Head of caudate nucleus (tissue), 42 donors: ENCODE results near the gene STAB1.

Experiments
- DNase-seq, 42 donors: peaks; one replicate each; pipeline versions ENCODE4 v3.0.0 to v3.0.0-alpha.2; 2020 to 2021; ENCODE audit warnings: mixed read lengths in 7 of 42
- intact Hi-C: fragments of 100-400 bp; cut with DNase I; formaldehyde crosslinking; loops from one replicate; pipeline ENCODE4 v1.15.0; 2022

Gene STAB1

GRCh38 chr3:52481819-52482521 is 13.2 kb upstream of the STAB1 start:
- no peak for DNase-seq
- intact Hi-C loops, result no loop called here

GRCh38 chr3:52483081-52483480 is 12.1 kb upstream of the STAB1 start:
- no peak for DNase-seq
- intact Hi-C loops, result no loop called here

DNA sequence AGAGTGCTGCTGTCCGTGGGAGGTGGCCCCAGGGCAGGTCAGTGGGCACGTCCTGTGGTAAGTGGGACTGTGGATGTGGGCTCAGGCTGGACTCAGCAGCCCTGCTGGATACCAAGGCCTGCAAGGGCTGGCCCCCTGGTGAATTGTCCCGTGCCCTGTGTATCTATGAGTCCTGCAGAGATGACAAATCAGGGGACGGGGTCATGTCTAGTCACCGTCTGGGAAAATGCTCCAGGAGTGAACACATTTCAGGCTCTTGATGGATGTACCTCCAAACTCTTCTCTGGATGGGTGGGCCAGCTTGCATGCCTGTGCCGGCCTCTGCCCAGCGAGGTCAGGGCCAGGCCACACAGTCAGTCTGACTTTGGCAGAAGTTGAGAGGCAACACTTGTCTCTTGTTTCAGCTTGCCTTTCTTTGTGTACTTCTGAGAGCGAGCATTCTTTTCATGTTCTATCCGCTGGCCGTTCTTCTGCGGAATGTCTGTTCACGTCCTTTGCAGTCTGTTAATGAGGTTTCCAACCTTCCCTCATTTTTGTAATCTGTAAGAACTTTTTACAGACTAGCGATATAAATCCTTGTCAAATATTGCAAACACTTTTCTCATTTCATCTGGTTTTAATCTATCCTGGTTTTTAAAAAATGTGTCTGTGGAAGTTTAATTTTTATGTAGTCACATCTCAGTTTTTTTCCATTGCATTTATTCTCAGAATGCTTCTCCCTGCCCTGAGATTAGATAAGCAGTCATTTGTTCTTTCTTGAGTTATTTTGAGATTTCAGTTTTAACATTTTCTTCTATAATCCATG is 11.4 kb upstream of the STAB1 start:
- DNase-seq, result peak in 2 of 42 donors; percentile 19 to 37
- intact Hi-C loops, result no loop called here

DNA sequence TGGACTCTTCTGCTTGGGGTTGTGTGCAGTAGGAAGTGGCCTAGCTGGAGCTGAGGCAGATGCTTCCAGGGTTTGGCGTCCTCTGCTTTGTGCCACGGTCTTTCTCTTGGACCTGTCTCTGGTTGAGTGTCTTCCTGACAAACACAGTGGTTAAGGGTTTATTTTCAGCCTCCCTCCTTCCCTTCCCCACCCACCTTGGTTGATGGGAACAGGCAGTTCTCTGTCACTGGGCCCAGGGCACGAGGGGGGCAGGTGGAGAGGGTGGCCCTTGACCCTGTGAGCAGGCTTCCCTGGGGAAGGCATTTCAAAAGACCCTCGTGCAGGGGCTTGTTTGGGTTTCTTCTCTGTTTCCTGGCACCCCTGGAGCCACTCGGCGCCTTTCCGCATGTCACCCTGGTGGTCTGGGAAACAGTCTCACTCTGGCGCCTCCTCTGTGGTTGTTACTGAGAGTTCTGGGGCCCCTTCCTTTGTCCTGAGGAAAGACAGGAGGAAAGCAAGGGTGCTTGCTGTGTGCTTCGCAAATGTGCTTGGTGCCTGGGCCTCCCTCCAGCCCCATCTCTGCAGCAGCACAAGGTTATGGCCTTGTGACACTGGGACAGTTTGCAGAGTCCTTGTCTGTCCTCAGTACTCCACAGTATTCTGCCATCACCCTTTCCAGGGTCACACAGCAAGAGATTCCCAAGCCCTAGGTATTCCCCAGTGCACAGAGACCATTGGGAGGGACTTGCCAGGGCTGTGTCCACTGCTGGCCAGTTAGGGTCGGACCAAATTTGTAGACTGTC is 10.3 kb upstream of the STAB1 start:
- intact Hi-C loops, result no loop called here
- peak in 1 of 42 donors; percentile 39 for DNase-seq

DNA sequence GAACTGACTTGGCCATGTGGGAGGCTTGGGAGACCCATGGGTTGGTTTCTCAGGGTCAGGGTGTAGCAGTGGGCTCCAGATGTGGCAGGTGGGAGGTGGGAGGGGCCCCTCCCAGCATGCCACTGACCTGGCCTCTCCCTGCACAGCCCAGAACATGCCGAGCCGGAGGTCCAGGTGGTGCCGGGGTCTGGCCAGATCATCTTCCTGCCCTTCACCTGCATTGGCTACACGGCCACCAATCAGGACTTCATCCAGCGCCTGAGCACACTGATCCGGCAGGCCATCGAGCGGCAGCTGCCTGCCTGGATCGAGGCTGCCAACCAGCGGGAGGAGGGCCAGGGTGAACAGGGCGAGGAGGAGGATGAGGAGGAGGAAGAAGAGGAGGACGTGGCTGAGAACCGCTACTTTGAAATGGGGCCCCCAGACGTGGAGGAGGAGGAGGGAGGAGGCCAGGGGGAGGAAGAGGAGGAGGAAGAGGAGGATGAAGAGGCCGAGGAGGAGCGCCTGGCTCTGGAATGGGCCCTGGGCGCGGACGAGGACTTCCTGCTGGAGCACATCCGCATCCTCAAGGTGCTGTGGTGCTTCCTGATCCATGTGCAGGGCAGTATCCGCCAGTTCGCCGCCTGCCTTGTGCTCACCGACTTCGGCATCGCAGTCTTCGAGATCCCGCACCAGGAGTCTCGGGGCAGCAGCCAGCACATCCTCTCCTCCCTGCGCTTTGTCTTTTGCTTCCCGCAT is 7.9 kb upstream of the STAB1 start:
- intact Hi-C loops, result no loop called here
- no peak for DNase-seq

DNA sequence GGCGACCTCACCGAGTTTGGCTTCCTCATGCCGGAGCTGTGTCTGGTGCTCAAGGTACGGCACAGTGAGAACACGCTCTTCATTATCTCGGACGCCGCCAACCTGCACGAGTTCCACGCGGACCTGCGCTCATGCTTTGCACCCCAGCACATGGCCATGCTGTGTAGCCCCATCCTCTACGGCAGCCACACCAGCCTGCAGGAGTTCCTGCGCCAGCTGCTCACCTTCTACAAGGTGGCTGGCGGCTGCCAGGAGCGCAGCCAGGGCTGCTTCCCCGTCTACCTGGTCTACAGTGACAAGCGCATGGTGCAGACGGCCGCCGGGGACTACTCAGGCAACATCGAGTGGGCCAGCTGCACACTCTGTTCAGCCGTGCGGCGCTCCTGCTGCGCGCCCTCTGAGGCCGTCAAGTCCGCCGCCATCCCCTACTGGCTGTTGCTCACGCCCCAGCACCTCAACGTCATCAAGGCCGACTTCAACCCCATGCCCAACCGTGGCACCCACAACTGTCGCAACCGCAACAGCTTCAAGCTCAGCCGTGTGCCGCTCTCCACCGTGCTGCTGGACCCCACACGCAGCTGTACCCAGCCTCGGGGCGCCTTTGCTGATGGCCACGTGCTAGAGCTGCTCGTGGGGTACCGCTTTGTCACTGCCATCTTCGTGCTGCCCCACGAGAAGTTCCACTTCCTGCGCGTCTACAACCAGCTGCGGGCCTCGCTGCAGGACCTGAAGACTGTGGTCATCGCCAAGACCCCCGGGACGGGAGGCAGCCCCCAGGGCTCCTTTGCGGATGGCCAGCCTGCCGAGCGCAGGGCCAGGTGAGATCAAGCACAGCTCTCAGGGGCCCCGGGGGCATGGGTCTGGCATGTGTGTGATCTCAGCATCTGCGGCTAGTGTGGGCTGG is 7.1 kb upstream of the STAB1 start:
- DNase-seq, result no peak
- intact Hi-C loops, result no loop called here

- intact Hi-C loops, result no loop called here
These were observed 6.4 kb upstream of the STAB1 start for GRCh38 chr3:52488746-52489145.

GRCh38 chr3:52489453-52489852 is 5.7 kb upstream of the STAB1 start:
- intact Hi-C loops, result no loop called here
- DNase-seq, result no peak

More at GRCh38 chr3:52488746-52489145, 6.4 kb upstream of the STAB1 start:
- DNase-seq, result no peak

- intact Hi-C loops, result no loop called here
- no peak for DNase-seq
These were observed 4.9 kb upstream of the STAB1 start for GRCh38 chr3:52490035-52490938.

DNA sequence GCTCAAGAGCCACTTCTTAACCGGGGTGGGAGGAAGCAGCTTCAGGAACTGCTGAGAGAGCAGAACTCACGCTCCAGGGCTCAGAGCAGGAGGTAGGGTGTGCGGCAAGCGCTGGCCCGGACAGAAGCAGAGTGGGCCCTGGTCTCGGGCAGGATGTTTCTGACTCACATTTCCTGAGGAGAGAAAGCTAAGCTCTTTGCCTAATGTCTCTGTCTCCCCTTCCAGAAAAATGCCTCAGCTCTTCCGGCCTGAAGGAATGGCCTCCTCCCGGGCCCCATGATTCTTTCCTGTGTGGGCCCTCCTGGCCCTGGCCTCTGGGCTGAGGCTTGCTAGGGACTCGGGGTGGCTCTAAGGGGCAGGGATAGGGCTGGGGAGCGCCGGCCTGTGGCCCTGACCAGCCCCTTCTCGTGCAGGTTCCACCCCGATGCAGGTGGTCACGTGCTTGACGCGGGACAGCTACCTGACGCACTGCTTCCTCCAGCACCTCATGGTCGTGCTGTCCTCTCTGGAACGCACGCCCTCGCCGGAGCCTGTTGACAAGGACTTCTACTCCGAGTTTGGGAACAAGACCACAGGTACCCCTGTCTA is 4.1 kb upstream of the STAB1 start:
- DNase-seq, result peak in 20 of 42 donors; percentile 23 to 69 (median 44)
- intact Hi-C loops, result no loop called here

- intact Hi-C loops, result no loop called here
- no peak for DNase-seq
These were observed 3.1 kb upstream of the STAB1 start for GRCh38 chr3:52492059-52492458.

DNA sequence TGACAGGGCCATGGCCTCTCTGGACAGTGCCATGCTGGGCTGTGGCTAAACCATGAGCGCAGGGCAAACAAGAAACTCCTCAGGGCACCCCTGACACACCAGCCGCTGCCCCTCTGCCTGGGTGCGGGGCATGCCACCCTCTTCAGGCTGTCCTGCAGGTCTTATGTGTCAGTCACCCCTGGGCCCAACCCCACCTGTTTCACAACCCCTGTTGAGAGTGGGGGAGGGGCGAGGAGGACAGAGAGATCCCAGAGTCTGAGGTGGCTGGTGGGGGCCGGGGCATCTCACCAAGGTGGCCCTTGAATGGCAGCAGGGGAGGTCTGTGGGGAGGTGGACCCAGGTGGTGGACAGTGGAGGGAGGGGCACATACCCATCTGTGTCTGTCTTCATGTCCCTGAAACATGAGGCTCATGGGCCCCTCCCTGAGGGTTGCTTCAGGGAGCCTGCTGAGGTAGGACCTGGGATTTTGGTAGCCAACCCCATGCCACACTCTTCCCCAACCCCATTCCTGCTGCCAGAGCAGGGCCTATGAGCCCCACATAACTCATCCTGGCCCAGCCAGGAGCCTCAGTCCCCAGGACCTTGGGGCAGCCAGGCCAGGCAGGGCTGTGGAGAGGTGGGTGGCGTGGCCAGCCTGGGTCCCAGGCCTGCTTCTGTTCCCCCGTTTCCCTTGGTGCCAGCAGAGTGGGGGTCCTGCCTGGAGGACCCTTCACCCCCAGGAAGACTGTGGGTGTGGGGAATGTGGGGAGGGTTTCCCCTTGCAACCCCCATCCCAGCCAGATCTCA is 1.7 kb upstream of the STAB1 start:
- no peak for DNase-seq
- intact Hi-C loops, result no loop called here

DNA sequence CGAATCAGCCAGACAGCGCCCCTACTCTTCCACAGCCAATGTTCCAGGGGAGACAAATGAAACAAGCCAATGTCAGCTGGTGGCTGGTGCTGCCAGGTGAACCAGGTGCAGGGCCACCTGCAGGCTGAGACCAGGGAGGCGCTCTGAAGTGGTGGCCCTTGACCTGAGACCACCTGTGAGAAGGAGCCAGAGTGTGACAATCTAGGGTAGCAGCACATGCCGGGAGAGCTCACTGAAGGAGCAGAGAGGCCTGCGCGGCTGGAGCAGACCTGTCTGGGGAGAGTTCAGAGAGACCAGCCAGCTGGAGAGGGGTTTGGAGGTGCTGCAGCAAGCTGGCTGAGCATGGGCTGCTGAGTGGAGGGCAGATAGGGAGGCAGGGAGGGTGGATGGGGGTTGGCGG is 693 bp upstream of the STAB1 start:
- intact Hi-C loops, result no loop called here
- DNase-seq, result no peak

DNA sequence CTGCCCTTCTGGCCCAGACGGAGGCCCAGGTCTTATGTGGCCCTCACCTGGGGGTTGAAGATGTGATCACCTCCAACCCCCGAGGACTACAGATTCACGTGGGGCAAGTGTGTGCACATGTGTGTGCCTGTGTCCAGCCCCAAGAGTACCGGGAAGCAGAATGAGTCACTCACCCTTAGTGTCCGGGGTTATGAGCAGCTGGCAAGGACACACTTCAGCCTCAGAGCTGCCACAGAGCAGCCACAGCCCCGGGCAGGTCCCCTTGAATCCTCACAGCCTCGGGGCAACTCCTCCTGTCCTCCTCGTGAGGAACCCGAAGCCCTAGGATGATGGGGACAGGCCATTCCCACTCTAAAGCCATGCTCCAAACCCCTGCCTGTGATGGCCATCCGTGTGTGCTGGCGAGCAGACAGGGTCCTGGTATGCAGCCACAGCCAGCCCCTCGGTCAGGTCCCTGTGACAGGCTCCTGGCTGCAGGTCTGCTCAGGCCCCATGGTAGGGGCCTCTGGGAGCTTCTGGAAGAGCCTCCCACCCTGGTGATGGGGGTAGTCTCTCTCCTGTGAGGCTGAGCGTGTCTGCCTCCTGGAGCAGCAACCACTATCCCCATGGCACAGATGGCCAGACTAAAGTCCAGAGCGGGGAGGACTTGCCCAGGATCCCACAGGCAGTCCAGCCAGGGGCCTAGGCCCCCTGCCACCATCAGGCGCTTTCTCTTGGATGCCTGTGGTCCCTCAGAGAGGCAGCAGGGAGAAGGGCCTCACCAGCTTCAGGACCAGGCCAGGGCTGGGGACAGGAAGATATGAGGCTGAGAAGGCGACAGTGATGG is 852 bp downstream of the STAB1 start:
- no peak for DNase-seq

More for the DNA sequence above, 852 bp downstream of the STAB1 start:
- intact Hi-C loops, result no loop called here
